ENCODE results near the gene SMC1B.
"Not testable (repeated sequence)": the region's sequence is repeated elsewhere in the genome, so short reads cannot be mapped to it uniquely, and the experiment has no call there.

DNA sequence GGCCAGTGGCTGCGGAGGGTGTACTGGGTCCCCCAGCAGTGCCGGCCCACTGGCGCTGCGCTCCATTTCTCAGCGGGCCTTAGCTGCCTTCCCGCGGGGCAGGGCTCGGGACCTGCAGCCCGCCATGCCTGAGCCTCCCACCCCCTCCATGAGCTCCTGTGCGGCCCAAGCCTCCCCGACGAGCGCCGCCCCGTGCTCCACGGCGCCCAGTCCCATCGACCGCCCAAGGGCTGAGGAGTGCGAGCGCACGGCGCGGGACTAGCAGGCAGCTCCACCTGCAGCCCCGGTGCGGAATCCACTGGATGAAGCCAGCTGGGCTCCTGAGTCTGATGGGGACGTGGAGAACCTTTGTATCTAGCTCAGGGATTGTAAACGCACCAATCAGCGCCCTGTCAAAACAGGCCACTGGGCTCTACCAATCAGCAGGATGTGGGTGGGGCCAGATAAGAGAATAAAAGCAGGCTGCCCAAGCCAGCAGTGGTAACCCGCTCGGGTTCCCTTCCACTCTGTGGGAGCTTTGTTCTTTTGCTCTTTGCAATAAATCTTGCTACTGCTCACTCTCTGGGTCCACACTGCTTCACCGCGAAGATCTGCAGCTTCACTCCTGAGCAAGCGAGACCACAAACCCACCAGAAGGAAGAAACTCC is 23.6 kb upstream of the SMC1B start:
- TF ChIP-seq, protein P1, sequence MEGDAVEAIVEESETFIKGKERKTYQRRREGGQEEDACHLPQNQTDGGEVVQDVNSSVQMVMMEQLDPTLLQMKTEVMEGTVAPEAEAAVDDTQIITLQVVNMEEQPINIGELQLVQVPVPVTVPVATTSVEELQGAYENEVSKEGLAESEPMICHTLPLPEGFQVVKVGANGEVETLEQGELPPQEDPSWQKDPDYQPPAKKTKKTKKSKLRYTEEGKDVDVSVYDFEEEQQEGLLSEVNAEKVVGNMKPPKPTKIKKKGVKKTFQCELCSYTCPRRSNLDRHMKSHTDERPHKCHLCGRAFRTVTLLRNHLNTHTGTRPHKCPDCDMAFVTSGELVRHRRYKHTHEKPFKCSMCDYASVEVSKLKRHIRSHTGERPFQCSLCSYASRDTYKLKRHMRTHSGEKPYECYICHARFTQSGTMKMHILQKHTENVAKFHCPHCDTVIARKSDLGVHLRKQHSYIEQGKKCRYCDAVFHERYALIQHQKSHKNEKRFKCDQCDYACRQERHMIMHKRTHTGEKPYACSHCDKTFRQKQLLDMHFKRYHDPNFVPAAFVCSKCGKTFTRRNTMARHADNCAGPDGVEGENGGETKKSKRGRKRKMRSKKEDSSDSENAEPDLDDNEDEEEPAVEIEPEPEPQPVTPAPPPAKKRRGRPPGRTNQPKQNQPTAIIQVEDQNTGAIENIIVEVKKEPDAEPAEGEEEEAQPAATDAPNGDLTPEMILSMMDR (IDR thresholded peaks at IDR 0.05) = not testable (repeated sequence)
- TF ChIP-seq POLR2A (IDR thresholded peaks at IDR 0.05) = not testable (repeated sequence)
